Measurements from ENCODE around the gene GSTA3. TPM values are rescaled to one million over a fixed set of nuclear protein-coding genes. Genes with fewer than 3 reads are reported as not detected.
A peak's percentile ranks its signal among the peaks of the same experiment; 100 is the strongest.
"Not testable (repeated sequence)": the region's sequence is repeated elsewhere in the genome, so short reads cannot be mapped to it uniquely, and the experiment has no call there.

GSTA3 gene
- total RNA-seq, 1 donor from 2014 or later, result not detected

DNA sequence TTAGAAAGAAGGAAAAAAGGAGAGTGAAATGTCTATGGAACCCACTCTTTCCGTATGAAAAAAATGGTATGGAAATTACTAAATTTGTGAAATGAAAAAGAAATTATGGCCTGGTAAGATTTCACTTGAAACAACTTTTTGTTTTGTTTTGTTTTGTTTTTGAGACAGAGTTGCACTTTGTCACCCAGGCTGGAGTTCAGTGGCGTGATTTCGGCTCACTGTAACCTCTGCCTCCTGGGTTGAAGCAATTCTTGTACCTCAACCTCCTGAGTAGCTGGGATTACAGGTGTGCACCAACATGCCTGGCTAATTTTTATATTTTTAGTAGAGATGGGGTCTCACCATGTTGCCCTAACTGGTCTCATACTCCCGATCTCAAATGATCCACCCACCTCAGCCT, 51.1 kb downstream of the GSTA3 start:
- Mint-ChIP-seq H3K36me3 (ENCODE audit: low read depth) (no peaks in the 10 kb centered on the region), H3K4me3 (no peak overlapping the region), H3K27ac (ENCODE audit: unreplicated experiment) (no peak overlapping the region), H3K4me1 (peaks cover 10% of the 10 kb centered on the region), H3K27me3 (ENCODE audit: low read depth) (no peaks in the 10 kb centered on the region), H3K9me3 (no peaks in the 10 kb centered on the region)
- no peak for DNase-seq (ENCODE audit: low read depth, low spot score)
- TF ChIP-seq, protein P1, sequence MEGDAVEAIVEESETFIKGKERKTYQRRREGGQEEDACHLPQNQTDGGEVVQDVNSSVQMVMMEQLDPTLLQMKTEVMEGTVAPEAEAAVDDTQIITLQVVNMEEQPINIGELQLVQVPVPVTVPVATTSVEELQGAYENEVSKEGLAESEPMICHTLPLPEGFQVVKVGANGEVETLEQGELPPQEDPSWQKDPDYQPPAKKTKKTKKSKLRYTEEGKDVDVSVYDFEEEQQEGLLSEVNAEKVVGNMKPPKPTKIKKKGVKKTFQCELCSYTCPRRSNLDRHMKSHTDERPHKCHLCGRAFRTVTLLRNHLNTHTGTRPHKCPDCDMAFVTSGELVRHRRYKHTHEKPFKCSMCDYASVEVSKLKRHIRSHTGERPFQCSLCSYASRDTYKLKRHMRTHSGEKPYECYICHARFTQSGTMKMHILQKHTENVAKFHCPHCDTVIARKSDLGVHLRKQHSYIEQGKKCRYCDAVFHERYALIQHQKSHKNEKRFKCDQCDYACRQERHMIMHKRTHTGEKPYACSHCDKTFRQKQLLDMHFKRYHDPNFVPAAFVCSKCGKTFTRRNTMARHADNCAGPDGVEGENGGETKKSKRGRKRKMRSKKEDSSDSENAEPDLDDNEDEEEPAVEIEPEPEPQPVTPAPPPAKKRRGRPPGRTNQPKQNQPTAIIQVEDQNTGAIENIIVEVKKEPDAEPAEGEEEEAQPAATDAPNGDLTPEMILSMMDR (conservative IDR thresholded peaks at IDR 0.05), result no peak

DNA sequence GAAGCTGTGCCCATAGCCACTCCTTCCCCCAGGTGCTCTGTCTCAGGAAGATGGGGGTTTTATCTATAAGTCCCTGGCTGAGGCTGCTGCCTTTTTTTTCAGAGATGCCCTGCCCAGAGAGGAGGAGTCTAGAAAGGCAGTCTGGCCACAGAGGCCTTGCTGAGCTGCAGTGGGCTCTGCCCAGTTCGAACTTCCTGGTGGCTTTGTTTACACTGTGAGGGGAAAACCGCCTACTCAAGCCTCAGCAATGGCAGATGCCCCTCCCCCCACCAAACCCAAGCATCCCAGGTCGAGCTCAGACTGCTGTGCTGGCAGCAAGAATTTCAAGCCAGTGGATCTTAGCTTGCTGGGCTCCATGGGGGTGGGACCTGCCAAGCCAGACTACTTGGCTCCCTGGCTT, 53.4 kb downstream of the GSTA3 start:
- H3K27ac Mint-ChIP-seq (ENCODE audit: unreplicated experiment), result not testable (repeated sequence)

DNA sequence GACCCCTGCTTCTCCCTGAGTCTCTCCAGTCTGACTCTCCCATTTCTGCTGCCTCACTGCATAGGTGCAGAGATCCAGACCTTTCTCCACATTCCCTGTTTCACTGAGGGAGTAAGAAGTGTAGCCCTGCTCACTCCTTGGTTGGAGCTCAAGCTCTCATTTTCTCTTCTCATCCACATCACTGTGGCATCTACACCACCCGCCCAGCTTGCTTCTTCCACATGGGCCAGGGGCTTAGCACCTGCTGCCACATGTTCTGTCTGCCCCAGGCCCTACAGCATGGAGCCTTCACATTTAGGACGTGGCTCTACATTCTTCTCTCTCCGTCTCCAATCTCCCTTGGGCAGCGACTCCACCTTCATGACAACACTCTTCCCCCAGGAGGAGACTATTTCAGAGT, 60.4 kb downstream of the GSTA3 start:
- no peak for DNase-seq (ENCODE audit: low read depth, low spot score)
- Mint-ChIP-seq H3K4me3 (no peak overlapping the region), H3K4me1 (peaks cover 12% of the 10 kb centered on the region), H3K27ac (ENCODE audit: unreplicated experiment) (no peak overlapping the region), H3K27me3 (ENCODE audit: low read depth) (peaks cover 3% of the 10 kb centered on the region), H3K9me3 (peaks cover 13% of the 10 kb centered on the region), H3K36me3 (ENCODE audit: low read depth) (peaks cover 3% of the 10 kb centered on the region)
- TF ChIP-seq, protein P1 (conservative IDR thresholded peaks at IDR 0.05), result no peak

More for the DNA sequence above, 53.4 kb downstream of the GSTA3 start:
- H3K4me1 Mint-ChIP-seq, result peaks cover 10% of the 10 kb centered on the region
- not testable (repeated sequence) for H3K9me3 Mint-ChIP-seq; H3K36me3 Mint-ChIP-seq (ENCODE audit: low read depth); H3K4me3 Mint-ChIP-seq; H3K27me3 Mint-ChIP-seq (ENCODE audit: low read depth)
- DNase-seq (ENCODE audit: low read depth, low spot score), result peak; percentile 14

Other genes starting within 250 kb of the GSTA3 start
- 25.0 and 27.8 TPM in 2 replicates for gene TMEM14A, start 238.6 kb downstream of the GSTA3 start, total RNA-seq
- not detected in 2 replicates for gene GSTA2, start 146.2 kb downstream of the GSTA3 start, total RNA-seq
- gene GSTA1, start 105.9 kb downstream of the GSTA3 start, total RNA-seq, result not detected in 2 replicates
- not detected in 2 replicates for gene GSTA5, start 68.9 kb downstream of the GSTA3 start, total RNA-seq
- gene GSTA4, start 85.6 kb upstream of the GSTA3 start, total RNA-seq, result 69.1 and 70.7 TPM in 2 replicates
- gene CILK1, start 152.1 kb upstream of the GSTA3 start, total RNA-seq, result 15.7 and 16.1 TPM in 2 replicates
- 48.3 and 62.4 TPM in 2 replicates for gene FBXO9, start 155.7 kb upstream of the GSTA3 start, total RNA-seq
- 0.16 TPM in 1 of 2 replicates, not detected in the other for gene GCM1, start 239.1 kb upstream of the GSTA3 start, total RNA-seq

All from neural crest cell (in vitro differentiated cells).